Stromal cell of bone marrow (primary cell): ENCODE measurements around the gene WDR33.
"Not testable (repeated sequence)": the region's sequence is repeated elsewhere in the genome, so short reads cannot be mapped to it uniquely, and the experiment has no call there.

Experiments used
- DNase-seq: peaks from one replicate; pipeline ENCODE4 v3.0.0-alpha.2; 2012; ENCODE audit warnings: low read depth

Gene WDR33

DNA sequence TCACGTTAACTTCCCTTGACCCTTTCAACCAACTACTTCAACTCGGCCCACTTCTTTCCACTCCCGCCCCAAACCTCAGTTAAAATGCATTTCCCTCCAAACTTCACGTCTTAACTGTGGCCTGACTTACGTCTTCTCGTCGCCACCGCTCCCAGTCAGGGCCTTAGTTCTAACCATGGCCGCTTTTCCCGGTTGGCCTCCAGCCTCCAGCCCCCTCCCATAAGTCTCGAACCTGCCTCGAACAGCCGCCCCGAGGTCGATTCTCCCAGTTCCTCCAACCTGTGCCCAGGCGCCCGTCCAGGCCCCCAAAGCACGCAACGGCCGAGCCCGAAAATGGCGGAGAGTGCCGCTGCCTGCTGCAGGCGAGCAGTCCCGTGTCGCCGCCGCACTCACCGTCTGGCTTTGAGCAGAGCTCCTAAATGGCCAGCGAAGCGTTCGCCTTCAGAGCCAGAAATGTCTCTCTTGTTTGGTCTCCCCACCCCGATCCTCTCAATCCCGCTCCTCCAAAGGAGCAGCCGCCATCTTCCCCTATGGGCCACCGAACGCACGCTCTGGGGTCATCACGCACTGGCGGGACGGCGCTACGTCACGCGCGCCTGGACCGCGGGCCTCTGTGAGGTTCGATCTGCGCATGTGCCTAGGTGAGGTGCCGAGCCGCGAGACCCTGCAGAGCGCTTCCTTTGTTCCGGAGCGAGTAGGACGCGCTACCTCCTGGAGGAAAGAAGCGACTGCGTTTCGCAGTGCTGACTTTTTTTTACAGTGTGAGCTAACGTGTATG, at the start of gene WDR33:
WDR33 (minus strand) TSS at position 553 of the 778 bp plus-strand sequence. CDS start 40,190 bp downstream, outside the sequence.
- peak; percentile 64 for DNase-seq

- no peak for DNase-seq
Measured at GRCh38 chr2:127860130-127860529, 49.2 kb upstream of the WDR33 start.

DNA sequence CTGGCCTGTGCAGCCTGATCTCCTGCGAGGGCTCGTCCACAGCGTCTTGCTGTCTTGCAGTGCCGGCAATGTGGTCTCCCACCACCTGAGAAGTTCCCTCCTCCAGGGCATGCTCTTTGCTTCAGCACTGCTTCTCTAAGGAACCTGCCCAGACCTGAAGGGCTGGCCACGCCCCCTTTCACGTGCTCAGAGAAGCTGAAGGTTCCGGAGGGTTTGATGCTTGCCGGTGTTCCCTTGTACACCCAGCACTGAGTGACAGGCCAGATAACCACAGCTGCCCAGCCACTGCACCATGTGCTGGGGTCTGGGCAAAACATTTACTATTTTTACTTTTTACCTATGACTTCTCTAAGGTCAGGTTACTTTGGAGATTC, 48.7 kb upstream of the WDR33 start:
- DNase-seq = no peak

DNA sequence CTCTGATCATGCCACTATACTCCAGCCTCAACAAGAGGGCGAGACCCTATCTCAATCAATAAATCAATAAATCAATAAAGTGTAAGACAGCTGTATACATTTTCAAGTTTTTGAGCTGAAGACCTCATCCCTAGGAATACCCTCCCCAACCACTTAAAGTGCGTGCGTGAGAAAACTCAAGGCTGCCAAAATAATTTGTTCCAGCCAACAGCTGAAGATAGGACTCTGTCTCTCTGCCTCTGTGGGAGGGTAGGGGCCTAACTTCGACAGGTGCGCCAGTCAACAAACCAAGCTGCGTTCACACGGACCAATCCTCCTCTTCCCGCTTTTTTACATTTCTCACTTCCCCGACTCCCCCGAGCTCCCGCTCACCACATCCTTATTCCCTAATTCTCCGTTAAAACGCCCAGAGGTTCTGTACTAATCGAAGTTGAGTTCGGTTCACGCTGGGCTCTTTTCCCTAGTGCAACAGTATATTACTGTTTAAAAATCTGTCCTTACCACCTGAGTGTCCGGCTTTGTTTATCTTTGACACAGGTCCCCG, 46.4 kb upstream of the WDR33 start:
- no peak for DNase-seq

DNA sequence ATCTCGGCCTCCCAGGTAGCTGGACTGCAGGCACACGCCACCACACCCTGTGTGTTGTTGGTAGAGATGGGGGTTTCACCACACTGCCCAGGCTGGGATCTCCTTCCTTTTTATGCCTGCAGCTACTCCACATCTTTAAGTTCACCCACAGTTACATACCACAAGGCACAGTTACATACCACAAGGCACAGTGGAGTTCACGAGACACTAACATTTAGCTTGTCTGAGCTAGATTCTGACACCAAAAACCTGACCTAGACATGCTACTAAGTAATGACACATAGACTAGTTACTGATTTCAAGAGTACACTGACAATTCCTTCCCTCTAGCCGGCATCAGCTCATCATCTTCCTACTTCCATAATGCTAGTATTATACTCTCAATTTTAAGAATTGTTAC, 42.7 kb upstream of the WDR33 start:
- DNase-seq = no peak

DNA sequence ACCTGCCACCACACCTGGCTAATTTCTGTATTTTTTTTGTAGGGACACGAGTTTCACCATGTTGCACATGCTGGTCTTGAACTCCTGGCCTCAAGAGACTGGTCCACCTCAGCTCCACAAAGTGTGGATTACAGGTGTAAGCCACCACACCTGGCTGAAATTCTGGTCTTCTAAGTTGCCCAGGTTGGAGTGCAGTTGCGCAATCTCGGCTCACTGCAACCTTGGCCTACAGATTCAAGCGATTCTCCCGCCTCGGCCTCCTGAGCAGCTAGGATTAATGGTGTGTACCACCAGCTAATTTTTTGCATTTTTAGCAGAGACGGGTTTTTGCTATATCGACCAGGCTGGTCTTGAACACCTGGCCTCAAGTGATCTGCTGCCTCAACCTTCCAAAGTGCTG, 41.4 kb upstream of the WDR33 start:
- DNase-seq = no peak

DNA sequence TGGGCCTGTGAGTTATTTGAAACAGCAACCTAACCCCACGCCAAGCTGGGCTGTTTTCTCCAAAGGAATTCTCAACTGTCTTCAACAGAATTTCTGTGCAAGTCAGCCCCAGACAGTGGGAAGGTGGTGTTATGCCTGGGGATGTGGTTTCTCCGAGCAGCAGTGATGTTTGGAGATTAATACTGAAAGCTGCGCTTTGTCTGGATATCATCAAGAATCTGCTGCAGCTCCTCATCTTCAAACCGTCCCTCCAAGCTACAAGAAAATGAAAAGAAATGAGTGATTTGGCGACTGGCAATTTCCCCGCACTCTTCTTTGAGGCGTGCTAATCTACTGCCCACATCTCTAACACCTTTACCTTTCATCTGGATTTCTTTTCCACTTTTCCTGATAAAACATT, 37.0 kb upstream of the WDR33 start:
- DNase-seq = no peak

DNA sequence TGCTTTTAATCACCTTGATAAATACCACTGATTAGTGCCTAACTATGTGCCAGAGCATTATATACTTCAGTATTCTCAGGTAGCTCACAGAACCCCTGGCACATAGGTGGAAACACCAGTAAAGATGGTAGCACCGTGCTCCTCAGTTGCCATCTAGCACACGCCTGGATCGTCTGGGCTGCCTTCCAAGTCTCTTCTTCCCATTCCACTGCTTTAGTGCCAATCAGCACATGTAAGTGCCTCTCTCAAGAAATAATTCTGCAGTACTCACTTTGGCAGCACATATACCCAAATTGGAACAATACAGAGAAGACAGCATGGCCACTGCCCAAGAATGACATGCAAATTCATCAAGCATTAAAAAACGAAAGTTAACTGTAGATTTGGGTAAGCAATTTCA, 34.0 kb upstream of the WDR33 start:
- DNase-seq = no peak

DNA sequence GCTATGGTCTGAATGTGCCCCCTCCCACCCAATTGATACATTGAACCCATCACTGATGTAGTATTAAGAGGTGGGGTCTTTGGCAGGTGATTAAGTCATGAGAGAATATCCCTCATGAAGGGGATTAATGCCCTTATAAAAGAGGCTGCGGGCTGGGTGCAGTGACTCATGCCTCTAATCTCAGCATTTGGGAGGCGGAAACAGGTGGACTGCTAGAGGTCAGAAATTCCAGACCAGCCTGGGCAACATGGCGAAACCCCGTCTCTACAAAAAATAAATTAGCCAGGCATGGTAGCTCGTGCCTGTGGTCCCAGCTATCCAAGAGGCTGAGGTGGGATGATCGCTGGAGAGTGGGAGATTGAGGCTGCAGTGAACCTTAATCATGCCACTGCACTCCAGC, 32.7 kb upstream of the WDR33 start:
- no peak for DNase-seq

DNA sequence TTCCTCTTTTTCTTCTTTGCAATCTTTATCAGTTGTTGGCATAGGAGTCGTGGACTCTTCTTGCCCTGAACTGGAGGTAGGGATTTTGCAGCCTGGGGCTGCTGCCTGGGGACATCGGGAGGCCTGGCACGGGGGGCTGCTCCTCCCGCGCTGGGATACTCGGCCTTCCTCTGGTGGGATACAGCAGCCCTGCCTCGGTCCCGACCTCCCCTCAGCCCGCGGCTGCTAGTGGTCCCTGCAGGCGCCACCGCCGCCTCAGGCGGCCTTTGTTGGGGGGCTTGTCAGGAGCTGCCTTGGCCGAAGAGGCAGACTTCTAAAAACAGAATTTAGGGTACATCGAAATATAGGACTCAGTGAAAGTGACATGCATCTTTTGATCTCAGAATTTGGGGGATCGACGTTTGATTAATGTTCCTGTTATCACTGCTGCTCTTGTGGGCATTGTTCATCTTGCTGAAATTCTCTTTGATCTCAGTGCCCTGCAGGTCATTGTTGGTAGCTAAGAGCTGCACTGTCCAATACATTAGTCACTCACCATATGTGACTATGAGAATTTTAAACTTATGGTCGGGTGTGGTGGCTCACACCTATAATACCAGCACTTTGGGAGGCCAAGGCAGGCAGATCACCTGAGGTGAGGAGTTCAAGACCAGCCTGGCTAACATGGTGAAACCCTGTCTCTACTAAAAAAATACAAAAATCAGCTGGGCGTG, 30.7 kb upstream of the WDR33 start:
- DNase-seq = no peak

GRCh38 chr2:127840893-127841292, 29.9 kb upstream of the WDR33 start:
- no peak for DNase-seq

DNA sequence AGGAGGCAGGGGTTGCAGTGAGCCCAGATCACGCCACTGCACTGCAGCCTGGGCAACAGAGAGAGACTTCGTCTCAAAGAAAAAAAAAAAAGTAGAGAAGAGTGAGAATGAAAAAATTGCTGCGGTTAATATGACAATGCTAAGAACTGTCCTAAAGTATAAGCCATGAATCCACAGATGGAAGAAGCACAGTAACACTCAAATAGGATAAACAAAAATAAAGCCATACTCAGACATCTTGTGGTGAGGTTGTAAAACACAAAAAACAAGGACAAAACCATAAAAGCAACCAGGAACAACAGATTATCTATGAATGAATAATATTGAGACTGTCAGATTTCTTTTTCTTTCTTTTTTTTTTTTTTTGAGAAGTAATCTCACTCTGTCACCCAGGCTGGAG, 24.0 kb upstream of the WDR33 start:
- DNase-seq = no peak

DNA sequence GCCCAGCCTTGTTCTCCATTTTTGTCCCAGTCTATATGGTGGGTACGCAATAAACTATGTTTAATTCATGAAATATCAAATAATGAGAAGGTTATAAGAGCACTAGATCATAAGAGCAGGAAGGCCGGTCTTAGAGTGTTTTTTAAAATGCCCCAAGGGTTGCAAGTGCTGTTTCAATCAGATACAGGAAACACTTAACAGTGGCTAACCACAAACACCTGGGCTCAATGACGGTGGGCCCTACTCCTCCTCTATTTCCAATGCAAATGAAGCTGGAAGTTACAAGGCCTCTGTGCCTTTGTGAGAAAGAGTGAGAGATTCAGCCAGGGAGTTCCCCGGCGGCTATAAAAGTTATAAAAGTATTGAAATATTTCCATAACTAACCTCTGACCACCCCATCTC, 18.9 kb upstream of the WDR33 start:
- no peak for DNase-seq

GRCh38 chr2:127826708-127827107, 15.7 kb upstream of the WDR33 start:
- DNase-seq = not testable (repeated sequence)

DNA sequence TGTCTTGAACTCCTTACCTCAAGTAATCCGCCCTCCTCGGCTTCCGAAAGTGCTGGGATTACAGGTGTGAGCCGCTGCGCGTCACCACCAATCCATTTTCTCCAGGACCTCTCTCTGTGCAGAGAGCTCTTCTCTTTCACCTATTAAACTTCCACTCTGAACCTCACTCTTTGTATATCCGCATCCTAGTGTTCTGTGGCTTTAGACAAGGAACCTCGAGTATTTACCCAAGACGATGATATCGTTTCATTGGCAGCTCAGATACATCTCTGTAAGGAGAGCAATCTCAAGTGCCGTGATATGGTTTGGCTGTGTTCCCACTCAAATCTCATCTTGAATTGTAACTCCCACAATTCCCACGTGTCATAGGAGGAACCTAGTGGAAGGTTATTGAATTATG, 15.1 kb upstream of the WDR33 start:
- DNase-seq = no peak

DNA sequence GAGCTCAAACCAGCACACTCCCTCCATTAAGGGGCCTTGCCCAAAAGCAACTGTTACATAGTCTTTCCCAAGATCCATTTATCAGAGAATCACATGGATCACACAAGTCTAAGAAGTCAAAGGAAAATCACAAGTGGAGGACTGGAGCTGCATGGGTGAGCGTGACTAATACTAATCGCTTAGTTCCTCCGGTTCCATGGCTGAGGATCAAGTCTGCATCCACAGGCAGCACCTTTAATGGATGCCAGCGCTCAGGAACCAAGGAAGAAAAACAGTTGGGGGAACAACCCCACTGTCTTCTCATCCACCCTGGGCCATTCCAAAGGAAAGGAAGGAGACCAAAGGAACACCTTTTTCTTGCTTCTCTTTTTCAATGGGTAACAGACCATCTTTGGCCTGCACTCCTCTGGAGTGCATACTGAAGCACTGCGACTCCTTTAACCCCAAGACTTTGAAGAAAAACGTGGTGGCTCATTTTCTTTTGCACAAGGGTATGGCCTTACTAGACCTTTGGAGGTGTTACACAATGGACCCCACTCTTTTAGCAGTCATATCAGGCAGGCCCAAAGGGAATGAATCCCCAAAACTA, 9.2 kb upstream of the WDR33 start:
- DNase-seq = peak; percentile 1

DNA sequence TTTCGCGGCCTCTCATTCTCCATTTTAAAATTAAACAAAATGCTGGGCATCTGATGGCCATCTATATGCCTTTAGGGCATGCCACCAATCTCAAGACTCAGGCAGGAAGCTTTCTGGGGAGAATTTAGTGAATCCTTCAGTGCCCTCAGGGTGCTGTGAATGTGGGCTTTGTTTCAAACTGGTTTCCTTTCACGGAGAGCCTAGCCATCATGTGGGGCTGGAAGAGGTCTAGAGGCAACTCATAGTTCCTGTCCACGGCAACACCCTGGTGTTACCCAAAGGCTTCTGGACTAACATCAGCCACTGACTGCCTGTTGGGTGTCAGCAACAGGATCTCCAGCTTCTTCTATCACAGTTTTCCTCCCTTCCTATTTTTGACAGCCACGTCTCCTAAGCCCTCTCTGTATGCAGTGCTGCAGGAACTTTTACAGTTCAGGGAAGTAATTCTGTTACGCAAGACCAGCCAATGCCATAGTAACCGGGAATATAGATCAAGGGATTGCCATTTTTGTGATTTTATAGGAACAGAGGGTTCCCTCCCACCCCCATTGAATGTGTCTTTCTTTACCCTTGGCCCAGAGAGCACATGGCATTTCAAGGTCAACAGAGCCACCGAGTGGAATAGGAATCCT, 7.9 kb upstream of the WDR33 start:
- DNase-seq = no peak

GRCh38 chr2:127818241-127818640, 7.3 kb upstream of the WDR33 start:
- no peak for DNase-seq

DNA sequence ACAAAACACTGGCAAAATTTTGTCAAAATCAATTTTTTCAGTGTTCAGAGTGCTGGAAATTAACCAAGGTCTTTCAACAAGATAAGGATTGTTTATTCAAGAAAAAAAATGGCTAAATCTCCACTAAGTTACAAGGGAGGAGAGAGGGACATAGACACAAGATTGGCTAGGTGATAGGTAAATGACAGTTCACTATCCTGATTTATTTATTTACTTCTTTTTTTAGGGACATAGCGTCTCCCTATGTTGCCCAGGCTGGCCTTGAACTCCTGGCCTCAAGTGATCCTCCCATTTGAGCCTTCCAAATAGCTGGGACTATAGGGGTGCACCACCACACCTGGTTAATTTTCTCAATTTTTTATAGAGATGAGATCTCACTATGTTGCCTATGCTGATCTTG, 3.7 kb upstream of the WDR33 start:
- no peak for DNase-seq

DNA sequence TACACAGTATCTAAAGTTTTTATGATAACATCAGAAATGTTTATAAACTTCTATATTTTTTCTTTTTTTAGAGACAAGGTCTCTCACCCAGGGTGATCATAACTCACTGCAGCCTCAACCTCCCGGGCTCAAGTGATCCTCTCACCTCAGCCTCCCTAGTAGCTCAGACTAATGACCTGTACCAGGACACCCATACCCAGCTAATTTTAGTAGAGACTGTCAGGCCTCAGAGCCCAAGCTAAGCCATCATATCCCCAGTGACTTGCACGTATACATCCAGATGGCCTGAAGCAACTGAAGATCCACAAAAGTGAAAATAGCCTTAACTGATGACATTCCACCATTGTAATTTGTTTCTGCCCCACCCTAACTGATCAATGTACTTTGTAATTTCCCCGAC, 1.5 kb upstream of the WDR33 start:
- DNase-seq = not testable (repeated sequence)

- peak; percentile 3 for DNase-seq
Measured at GRCh38 chr2:127811397-127812321, 688 bp upstream of the WDR33 start.
